RWPE2 (cell line): ENCODE results near the gene MS4A15.

Source experiments
- ATAC-seq: fragments of 200-7000 bp; cut with Tn5 transposase; 3 replicates; pipeline ENCODE4 v1.9.1; 2021; ENCODE audit warnings: low read depth
- DNase-seq: peaks from one replicate; pipeline ENCODE4 v3.0.0-alpha.2; 2020; ENCODE audit warnings: low spot score
- H3K27ac ChIP-seq: fragments of 450-650 bp; 2 replicates; pipeline ENCODE4 v1.5.1; 2017; ENCODE audit warnings: mild to moderate bottlenecking; ENCODE audit not compliant: poor library complexity, severe bottlenecking
- H3K27me3 ChIP-seq: fragments of 250-450 bp; sonication (Bioruptor Pico); 2 replicates; pipeline ENCODE4 v1.5.1; 2021; ENCODE audit warnings: mild to moderate bottlenecking, moderate library complexity; ENCODE audit not compliant: insufficient read depth, poor library complexity, severe bottlenecking
- H3K36me3 ChIP-seq: fragments of 250-450 bp; sonication (Bioruptor Pico); 2 replicates; pipeline ENCODE4 v1.5.1; 2020; ENCODE audit warnings: low read depth, mild to moderate bottlenecking, moderate library complexity
- H3K4me1 ChIP-seq: fragments of 250-450 bp; sonication (Bioruptor Pico); 2 replicates; pipeline ENCODE4 v1.5.1; 2021; ENCODE audit warnings: mild to moderate bottlenecking, moderate library complexity; ENCODE audit not compliant: insufficient read depth, poor library complexity, severe bottlenecking
- H3K4me3 ChIP-seq: fragments of 250-450 bp; sonication (Bioruptor Pico); 2 replicates; pipeline ENCODE4 v1.5.1; 2021; ENCODE audit warnings: mild to moderate bottlenecking, moderate library complexity; ENCODE audit not compliant: severe bottlenecking
- H3K9me3 ChIP-seq: fragments of 250-450 bp; sonication (Bioruptor Pico); 2 replicates; pipeline ENCODE4 v1.5.1; 2021; ENCODE audit warnings: mild to moderate bottlenecking, moderate library complexity; ENCODE audit not compliant: severe bottlenecking
- TF ChIP-seq, protein P1 (sequence below): fragments of 450-650 bp; IDR thresholded peaks from one replicate; pipeline ENCODE4 v1.5.1; 2017; ENCODE audit warnings: mild to moderate bottlenecking, moderate library complexity; ENCODE audit not compliant: poor library complexity, severe bottlenecking

Gene MS4A15

DNA sequence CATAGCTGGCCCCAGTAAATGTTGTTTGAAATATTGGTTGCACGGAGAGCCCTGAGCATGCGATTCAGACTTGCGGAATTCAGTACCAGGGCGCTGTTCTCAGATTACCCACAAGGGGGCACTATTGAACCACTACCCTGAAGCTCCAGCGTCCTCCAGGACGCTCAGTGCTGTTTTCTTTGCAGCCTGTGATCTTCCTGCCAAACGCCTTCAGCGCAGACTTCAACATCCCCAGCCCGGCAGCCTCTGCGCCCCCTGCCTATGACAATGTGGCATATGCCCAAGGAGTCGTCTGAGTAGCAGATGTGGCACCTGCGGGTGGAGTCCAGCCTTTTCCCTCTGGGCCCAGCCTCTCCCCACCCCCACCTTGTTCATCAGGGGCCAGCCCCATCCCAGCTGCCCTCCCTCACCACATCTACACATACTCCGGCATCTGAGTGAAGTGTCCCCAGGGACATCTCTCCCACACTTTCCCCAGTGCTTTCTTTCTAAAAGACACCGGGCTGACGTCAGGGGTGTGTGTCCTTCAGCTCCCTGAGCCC, 18.8 kb downstream of the MS4A15 start:
- no peak overlapping the region for H3K27ac ChIP-seq
- no peak overlapping the region for H3K4me3 ChIP-seq
- TF ChIP-seq, protein P1, sequence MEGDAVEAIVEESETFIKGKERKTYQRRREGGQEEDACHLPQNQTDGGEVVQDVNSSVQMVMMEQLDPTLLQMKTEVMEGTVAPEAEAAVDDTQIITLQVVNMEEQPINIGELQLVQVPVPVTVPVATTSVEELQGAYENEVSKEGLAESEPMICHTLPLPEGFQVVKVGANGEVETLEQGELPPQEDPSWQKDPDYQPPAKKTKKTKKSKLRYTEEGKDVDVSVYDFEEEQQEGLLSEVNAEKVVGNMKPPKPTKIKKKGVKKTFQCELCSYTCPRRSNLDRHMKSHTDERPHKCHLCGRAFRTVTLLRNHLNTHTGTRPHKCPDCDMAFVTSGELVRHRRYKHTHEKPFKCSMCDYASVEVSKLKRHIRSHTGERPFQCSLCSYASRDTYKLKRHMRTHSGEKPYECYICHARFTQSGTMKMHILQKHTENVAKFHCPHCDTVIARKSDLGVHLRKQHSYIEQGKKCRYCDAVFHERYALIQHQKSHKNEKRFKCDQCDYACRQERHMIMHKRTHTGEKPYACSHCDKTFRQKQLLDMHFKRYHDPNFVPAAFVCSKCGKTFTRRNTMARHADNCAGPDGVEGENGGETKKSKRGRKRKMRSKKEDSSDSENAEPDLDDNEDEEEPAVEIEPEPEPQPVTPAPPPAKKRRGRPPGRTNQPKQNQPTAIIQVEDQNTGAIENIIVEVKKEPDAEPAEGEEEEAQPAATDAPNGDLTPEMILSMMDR: peak; percentile 87
- no peaks in the 10 kb centered on the region for H3K9me3 ChIP-seq
- no peaks in the 10 kb centered on the region for H3K36me3 ChIP-seq
- no peaks in the 10 kb centered on the region for H3K4me1 ChIP-seq
- ATAC-seq (peak; percentile 81), DNase-seq (no peak)
- no peaks in the 10 kb centered on the region for H3K27me3 ChIP-seq

GRCh38 chr11:60776167-60776566, 19.5 kb downstream of the MS4A15 start:
- TF ChIP-seq, protein P1: no peak
- Histone ChIP-seq H3K4me3 (no peak overlapping the region), H3K4me1 (no peaks in the 10 kb centered on the region), H3K36me3 (no peaks in the 10 kb centered on the region), H3K27ac (no peak overlapping the region), H3K27me3 (no peaks in the 10 kb centered on the region), H3K9me3 (no peaks in the 10 kb centered on the region)
- ATAC-seq: no peak
- no peak for DNase-seq

- Histone ChIP-seq H3K36me3 (no peaks in the 10 kb centered on the region), H3K4me1 (no peaks in the 10 kb centered on the region), H3K9me3 (no peaks in the 10 kb centered on the region), H3K4me3 (no peak overlapping the region), H3K27me3 (no peaks in the 10 kb centered on the region), H3K27ac (no peak overlapping the region)
- no peak for DNase-seq
- TF ChIP-seq, protein P1: no peak
- no peak for ATAC-seq
These were observed 20.4 kb downstream of the MS4A15 start for GRCh38 chr11:60777106-60777505.

DNA sequence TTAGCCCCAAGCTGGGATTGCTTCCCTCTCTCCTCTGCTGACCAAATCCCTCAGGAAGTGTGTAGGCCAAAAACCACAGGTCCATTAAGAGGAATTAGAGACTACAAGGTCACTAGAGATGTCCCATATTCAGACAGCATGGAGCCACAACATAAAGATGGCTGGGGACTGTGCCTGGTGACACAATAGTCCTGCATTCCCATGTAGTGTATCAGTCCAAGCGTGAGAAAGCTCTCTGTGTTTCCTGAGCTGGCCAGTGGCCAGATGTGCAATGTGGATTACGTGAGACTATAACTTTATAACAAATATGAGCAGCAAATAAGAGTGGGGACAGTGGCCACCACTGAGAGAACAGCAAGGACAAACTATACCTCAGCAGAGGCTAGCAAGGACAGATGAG, 20.9 kb downstream of the MS4A15 start:
- H3K4me1 ChIP-seq: no peaks in the 10 kb centered on the region
- TF ChIP-seq, protein P1: no peak
- DNase-seq (no peak), ATAC-seq (peak; percentile 52)
- no peak overlapping the region for H3K4me3 ChIP-seq
- no peaks in the 10 kb centered on the region for H3K36me3 ChIP-seq
- no peaks in the 10 kb centered on the region for H3K9me3 ChIP-seq
- H3K27ac ChIP-seq: no peak overlapping the region
- H3K27me3 ChIP-seq: no peaks in the 10 kb centered on the region

- no peak overlapping the region for H3K4me3 ChIP-seq
- H3K4me1 ChIP-seq: no peaks in the 10 kb centered on the region
- H3K36me3 ChIP-seq: no peaks in the 10 kb centered on the region
- no peak overlapping the region for H3K27ac ChIP-seq
- DNase-seq (no peak), ATAC-seq (no peak)
- TF ChIP-seq, protein P1: no peak
- no peaks in the 10 kb centered on the region for H3K27me3 ChIP-seq
- no peaks in the 10 kb centered on the region for H3K9me3 ChIP-seq
These were observed 23.4 kb downstream of the MS4A15 start for GRCh38 chr11:60780065-60780464.
